Panc1 (cell line): ENCODE results near the gene SURF4. TPM values are rescaled to one million over a fixed set of nuclear protein-coding genes. Genes with fewer than 3 reads are reported as not detected.

Experiments
- ATAC-seq: fragments of 200-7000 bp; cut with Tn5 transposase; 2 replicates; pipeline ENCODE4 v1.9.1; 2020; ENCODE audit warnings: mild to moderate bottlenecking, moderate library complexity
- BruUV-seq: library from RNA; stranded (reverse); fragments of 400-500 nt; replicated peaks from 2 replicates; lab custom pipeline; 2021; lab: Mats Ljungman, UMichigan
- CTCF ChIA-PET: fragments of 300-600 bp; sonication (Branson Sonifier 250); formaldehyde crosslinking; loops from one replicate; lab custom pipeline; 2022; ENCODE audit warnings: antibody characterized with exemption; lab: Charles Lee
- POLR2A ChIA-PET: fragments of 300-600 bp; sonication (Branson Sonifier 250); formaldehyde crosslinking; loops from one replicate; lab custom pipeline; 2022; ENCODE audit warnings: antibody characterized with exemption; lab: Charles Lee
- DNase-seq: peaks from one replicate; pipeline ENCODE4 v3.0.0-alpha.2; 2010; ENCODE audit warnings: low read depth, low spot score
- H3K27ac ChIP-seq: 2 replicates; pipeline ENCODE4 v1.5.1; 2011; ENCODE audit warnings: mild to moderate bottlenecking, low read length, inconsistent platforms
- H3K27me3 ChIP-seq: fragments of 200-500 bp; sonication (Bioruptor generic); 2 replicates; pipeline ENCODE4 v1.6.0; 2014; ENCODE audit warnings: low read length, inconsistent platforms; ENCODE audit not compliant: control insufficient read depth, insufficient read depth
- H3K36me3 ChIP-seq: fragments of 200-500 bp; sonication (Bioruptor generic); 2 replicates; pipeline ENCODE4 v1.5.1; 2014; ENCODE audit warnings: inconsistent platforms, mild to moderate bottlenecking, low read length, moderate library complexity; ENCODE audit not compliant: control insufficient read depth, insufficient read depth
- H3K4me1 ChIP-seq: 2 replicates; pipeline ENCODE4 v1.5.1; 2011; ENCODE audit warnings: inconsistent platforms, mild to moderate bottlenecking, low read length, moderate library complexity; ENCODE audit not compliant: control insufficient read depth, insufficient read depth
- H3K4me3 ChIP-seq, 2 experiments: 2 replicates each; pipeline ENCODE4 v1.5.1; 2011 to 2012; ENCODE audit warnings: low read depth in 2 of 2, low read length in 2 of 2, mild to moderate bottlenecking in 2 of 2, inconsistent platforms in 1 of 2, moderate library complexity in 1 of 2
- H3K9me3 ChIP-seq: fragments of 200-500 bp; sonication (Bioruptor generic); 2 replicates; pipeline ENCODE4 v1.5.1; 2014; ENCODE audit warnings: low read depth, mild to moderate bottlenecking, inconsistent platforms, low read length, moderate library complexity; ENCODE audit not compliant: control insufficient read depth, insufficient read depth
- POLR2AphosphoS5 ChIP-seq: IDR thresholded peaks from 2 replicates; pipeline ENCODE4 v1.6.1; 2012; ENCODE audit warnings: mild to moderate bottlenecking, low read depth, low read length, moderate library complexity
- SIN3A ChIP-seq: IDR thresholded peaks from 2 replicates; pipeline ENCODE4 v1.6.1; 2012; ENCODE audit warnings: low read depth, mild to moderate bottlenecking, low read length, moderate library complexity, borderline replicate concordance; ENCODE audit not compliant: insufficient read depth
- TCF7L2 ChIP-seq: IDR thresholded peaks from 2 replicates; pipeline ENCODE4 v1.6.1; 2011; ENCODE audit warnings: mild to moderate bottlenecking, low read depth, low read length, inconsistent platforms
- in situ Hi-C: cut with HindIII; loops from 2 replicates; pipeline ENCODE4 v1.10.0; 2016; ENCODE audit warnings: low sequenced_read_pairs, low pct_unique_long_range_greater_than_20kb
- intact Hi-C: fragments of 100-400 bp; cut with micrococcal nuclease; formaldehyde crosslinking; loops from one replicate; pipeline ENCODE4 v1.10.0; 2022; ENCODE audit not compliant: unreplicated experiment
- total RNA-seq: library from RNA; stranded (reverse); gene quantifications from one replicate; pipeline ENCODE4 v1.2.1, GENCODE V29; 2021; ENCODE audit not compliant: unreplicated experiment
- TF ChIP-seq, protein P1 (sequence below), 2 experiments: IDR thresholded peaks; 2 replicates each; pipeline ENCODE4 v1.6.1; 2011 to 2012; ENCODE audit warnings: low read depth in 2 of 2, control low read depth in 1 of 2, low read length in 1 of 2, mild to moderate bottlenecking in 1 of 2, moderate library complexity in 1 of 2; ENCODE audit not compliant: insufficient read depth in 1 of 2
- TF ChIP-seq, protein P2 (sequence below): fragments of 450-650 bp; IDR thresholded peaks from 2 replicates; pipeline ENCODE4 v1.5.1; 2017; ENCODE audit warnings: mild to moderate bottlenecking

Gene SURF4
- total RNA-seq, 1 experiment from 2014 or later: 149 TPM

DNA sequence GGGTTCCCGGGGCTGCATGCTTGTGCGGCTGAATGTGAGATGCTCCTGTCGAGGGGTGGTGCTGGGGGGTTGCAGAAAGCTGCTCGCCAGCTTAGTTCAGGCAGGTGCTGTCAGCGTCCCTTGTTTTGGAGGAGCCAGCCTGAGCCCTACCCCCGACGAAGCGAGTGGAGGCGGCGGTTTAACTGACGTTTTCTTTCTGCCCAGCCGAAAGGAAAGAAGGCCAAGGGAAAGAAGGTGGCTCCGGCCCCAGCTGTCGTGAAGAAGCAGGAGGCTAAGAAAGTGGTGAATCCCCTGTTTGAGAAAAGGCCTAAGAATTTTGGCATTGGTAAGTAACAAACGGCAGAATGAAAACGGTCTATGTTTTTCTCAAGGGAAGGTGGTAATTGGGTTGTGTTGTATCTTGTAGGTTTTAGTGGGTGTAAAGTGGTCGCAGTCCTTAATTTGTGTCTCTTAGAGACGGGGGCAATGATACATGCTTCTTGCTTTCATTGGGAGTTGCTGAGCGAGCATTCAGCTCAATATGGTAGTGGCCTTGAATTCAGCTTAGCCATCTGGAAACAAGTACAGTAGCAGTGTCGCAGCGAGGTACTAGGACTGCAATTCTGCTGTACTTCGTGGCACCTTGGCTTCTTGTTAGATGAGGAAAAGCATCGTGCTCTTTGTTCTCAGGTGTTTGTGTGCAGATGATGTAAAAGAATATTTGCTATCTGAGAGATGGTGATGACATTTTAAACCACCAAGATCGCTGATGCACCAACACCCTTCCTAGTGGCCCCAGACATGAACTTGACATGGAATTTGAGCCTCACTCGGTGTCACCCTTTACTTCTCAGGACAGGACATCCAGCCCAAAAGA lies 26.9 kb downstream of the SURF4 start:
- ATAC-seq: no peak
- in situ Hi-C loops: no loop called here

DNA sequence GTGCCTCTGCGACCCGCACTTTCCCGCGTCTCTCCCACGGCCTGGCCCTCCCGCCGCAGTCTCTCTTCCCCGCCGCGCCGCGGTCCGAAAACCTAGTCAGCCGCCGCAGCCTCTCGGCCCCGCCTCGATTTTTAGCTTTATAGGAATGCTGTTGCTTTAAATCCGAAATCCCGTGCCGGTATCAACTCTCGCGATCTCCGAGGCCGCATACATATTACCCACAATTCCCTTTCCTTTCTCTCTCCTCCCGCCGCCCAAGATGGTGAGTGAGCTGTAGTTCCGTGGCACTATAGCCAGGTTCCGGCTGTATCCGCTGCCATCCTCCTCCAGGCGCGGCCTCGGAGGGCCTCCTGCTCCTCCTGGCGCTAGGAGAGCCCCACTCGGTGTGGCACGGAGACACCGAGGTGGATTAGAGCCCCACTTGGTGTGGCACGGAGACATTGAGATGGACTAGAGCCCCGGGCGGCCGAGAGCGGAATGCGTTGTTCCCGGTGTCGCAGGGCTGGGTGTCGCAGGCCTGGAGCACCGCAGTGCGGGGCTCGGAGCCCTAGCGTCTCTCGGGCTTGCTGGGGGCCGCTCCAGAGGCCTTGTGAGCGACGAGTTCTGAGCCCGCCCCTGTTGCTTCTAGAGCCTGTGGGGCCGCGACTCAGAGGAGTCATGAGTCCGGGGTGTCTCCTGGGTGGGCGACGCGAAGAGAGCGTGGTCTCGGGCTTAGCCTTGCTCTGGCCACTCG lies 27.7 kb downstream of the SURF4 start, which contains the start of the genes MED22 and RPL7A:
Gene MED22 (minus strand): TSS at position 147 of the 733 bp plus-strand sequence. CDS start 1,469 bp downstream, outside the sequence.
Gene RPL7A (plus strand): TSS at position 234 of the 733 bp plus-strand sequence. CDS start 26 bp downstream, at position 260.
- no TSS peak for BruUV-seq
- peak within 1 kb of the TSS; percentile 74 to 97 for H3K4me3 ChIP-seq
- H3K36me3 ChIP-seq: peaks cover 23% of the 10 kb centered on the region
- DNase-seq: peak; percentile 81
- no peaks in the 10 kb centered on the region for H3K9me3 ChIP-seq
- ATAC-seq: peak; percentile 87
- H3K27me3 ChIP-seq: no peaks in the 10 kb centered on the region
- in situ Hi-C loops (no loop called here), intact Hi-C loops (no loop called here)
- CTCF ChIA-PET: no interaction called here
- peak within 1 kb of the TSS; percentile 94 for H3K27ac ChIP-seq
- peaks cover 19% of the 10 kb centered on the region for H3K4me1 ChIP-seq
- POLR2A ChIA-PET: interaction anchor here (0.6 to 1.0 kb wide), 3 partner anchors 111 to 215 kb away, joined by 3 to 8 read pairs (median 4); partner anchors contain the start of gene CACFD1
- TF ChIP-seq POLR2AphosphoS5 (peak; percentile 99), TCF7L2 (no peak)
- TF ChIP-seq, protein P1, sequence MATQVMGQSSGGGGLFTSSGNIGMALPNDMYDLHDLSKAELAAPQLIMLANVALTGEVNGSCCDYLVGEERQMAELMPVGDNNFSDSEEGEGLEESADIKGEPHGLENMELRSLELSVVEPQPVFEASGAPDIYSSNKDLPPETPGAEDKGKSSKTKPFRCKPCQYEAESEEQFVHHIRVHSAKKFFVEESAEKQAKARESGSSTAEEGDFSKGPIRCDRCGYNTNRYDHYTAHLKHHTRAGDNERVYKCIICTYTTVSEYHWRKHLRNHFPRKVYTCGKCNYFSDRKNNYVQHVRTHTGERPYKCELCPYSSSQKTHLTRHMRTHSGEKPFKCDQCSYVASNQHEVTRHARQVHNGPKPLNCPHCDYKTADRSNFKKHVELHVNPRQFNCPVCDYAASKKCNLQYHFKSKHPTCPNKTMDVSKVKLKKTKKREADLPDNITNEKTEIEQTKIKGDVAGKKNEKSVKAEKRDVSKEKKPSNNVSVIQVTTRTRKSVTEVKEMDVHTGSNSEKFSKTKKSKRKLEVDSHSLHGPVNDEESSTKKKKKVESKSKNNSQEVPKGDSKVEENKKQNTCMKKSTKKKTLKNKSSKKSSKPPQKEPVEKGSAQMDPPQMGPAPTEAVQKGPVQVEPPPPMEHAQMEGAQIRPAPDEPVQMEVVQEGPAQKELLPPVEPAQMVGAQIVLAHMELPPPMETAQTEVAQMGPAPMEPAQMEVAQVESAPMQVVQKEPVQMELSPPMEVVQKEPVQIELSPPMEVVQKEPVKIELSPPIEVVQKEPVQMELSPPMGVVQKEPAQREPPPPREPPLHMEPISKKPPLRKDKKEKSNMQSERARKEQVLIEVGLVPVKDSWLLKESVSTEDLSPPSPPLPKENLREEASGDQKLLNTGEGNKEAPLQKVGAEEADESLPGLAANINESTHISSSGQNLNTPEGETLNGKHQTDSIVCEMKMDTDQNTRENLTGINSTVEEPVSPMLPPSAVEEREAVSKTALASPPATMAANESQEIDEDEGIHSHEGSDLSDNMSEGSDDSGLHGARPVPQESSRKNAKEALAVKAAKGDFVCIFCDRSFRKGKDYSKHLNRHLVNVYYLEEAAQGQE (IDR thresholded peaks at IDR 0.05; ENCODE audit: insufficient read depth in 1 of 2, low read depth in 2 of 2, low read length in 1 of 2): no peak

More for the DNA sequence above, 26.9 kb downstream of the SURF4 start:
- TF ChIP-seq, protein P2, sequence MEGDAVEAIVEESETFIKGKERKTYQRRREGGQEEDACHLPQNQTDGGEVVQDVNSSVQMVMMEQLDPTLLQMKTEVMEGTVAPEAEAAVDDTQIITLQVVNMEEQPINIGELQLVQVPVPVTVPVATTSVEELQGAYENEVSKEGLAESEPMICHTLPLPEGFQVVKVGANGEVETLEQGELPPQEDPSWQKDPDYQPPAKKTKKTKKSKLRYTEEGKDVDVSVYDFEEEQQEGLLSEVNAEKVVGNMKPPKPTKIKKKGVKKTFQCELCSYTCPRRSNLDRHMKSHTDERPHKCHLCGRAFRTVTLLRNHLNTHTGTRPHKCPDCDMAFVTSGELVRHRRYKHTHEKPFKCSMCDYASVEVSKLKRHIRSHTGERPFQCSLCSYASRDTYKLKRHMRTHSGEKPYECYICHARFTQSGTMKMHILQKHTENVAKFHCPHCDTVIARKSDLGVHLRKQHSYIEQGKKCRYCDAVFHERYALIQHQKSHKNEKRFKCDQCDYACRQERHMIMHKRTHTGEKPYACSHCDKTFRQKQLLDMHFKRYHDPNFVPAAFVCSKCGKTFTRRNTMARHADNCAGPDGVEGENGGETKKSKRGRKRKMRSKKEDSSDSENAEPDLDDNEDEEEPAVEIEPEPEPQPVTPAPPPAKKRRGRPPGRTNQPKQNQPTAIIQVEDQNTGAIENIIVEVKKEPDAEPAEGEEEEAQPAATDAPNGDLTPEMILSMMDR: no peak
- TF ChIP-seq TCF7L2 (no peak), SIN3A (no peak), POLR2AphosphoS5 (no peak)
- TF ChIP-seq, protein P1 (IDR thresholded peaks at IDR 0.05; ENCODE audit: insufficient read depth in 1 of 2, low read depth in 2 of 2, low read length in 1 of 2): no peak
- TSS peak; percentile 92 for BruUV-seq
- Histone ChIP-seq H3K9me3 (no peaks in the 10 kb centered on the region), H3K4me3 (peak overlapping the region; percentile 74 to 97), H3K36me3 (peaks cover 23% of the 10 kb centered on the region), H3K4me1 (peaks cover 19% of the 10 kb centered on the region), H3K27ac (peak overlapping the region; percentile 94), H3K27me3 (no peaks in the 10 kb centered on the region)
- ChIA-PET POLR2A (interaction anchor here (0.5 kb wide), 1 partner anchor 111 kb away, joined by 4 read pairs; no protein-coding TSS in a partner anchor), CTCF (no interaction called here)
- no peak for DNase-seq
- intact Hi-C loops: no loop called here
